GM19372 (cell line): ENCODE measurements around the gene KLC4.
"Not testable (repeated sequence)": the region's sequence is repeated elsewhere in the genome, so short reads cannot be mapped to it uniquely, and the experiment has no call there.

ENCODE experiments used
- ATAC-seq: cut with Tn5 transposase; IDR thresholded peaks from one replicate; pipeline ENCODE4 v1.9.1; 2021; ENCODE audit warnings: mild to moderate bottlenecking, low read depth, moderate library complexity; ENCODE audit not compliant: unreplicated experiment

Gene KLC4

GRCh38 chr6:43035495-43036194 is 23.8 kb upstream of the KLC4 start:
- no peak for ATAC-seq

- ATAC-seq, result no peak
Measured at GRCh38 chr6:43036712-43037111, 22.7 kb upstream of the KLC4 start.

- no peak for ATAC-seq
Measured at GRCh38 chr6:43037197-43037596, 22.2 kb upstream of the KLC4 start.

- ATAC-seq, result no peak
Measured at GRCh38 chr6:43037706-43038105, 21.7 kb upstream of the KLC4 start.

GRCh38 chr6:43038727-43039126 is 20.7 kb upstream of the KLC4 start:
- ATAC-seq, result no peak

GRCh38 chr6:43040542-43041257 is 18.7 kb upstream of the KLC4 start:
- no peak for ATAC-seq

- not testable (repeated sequence) for ATAC-seq
Measured at GRCh38 chr6:43041475-43041874, 18.0 kb upstream of the KLC4 start.

- ATAC-seq, result no peak
Measured at GRCh38 chr6:43043310-43043709, 16.1 kb upstream of the KLC4 start.

GRCh38 chr6:43045371-43045930 is 14.0 kb upstream of the KLC4 start:
- no peak for ATAC-seq

GRCh38 chr6:43047998-43048397 is 11.4 kb upstream of the KLC4 start:
- ATAC-seq, result no peak

- no peak for ATAC-seq
Measured at GRCh38 chr6:43050981-43051380, 8.4 kb upstream of the KLC4 start.

- ATAC-seq, result no peak
Measured at GRCh38 chr6:43052225-43052841, 7.1 kb upstream of the KLC4 start.

GRCh38 chr6:43052842-43053544 is 6.4 kb upstream of the KLC4 start:
- no peak for ATAC-seq

- peak; percentile 87 for ATAC-seq
Measured at GRCh38 chr6:43053545-43054205, 5.8 kb upstream of the KLC4 start, which contains the start of gene CUL7. Gene CUL7, minus strand, starts transcription at chr6:43053851. Its CDS starts 1,063 bp downstream, at chr6:43052788.

GRCh38 chr6:43054206-43054943 is 5.1 kb upstream of the KLC4 start:
- no peak for ATAC-seq

GRCh38 chr6:43055966-43056365 is 3.5 kb upstream of the KLC4 start:
- no peak for ATAC-seq

GRCh38 chr6:43058531-43058930 is 900 bp upstream of the KLC4 start:
- ATAC-seq, result no peak

GRCh38 chr6:43060034-43060754 is 763 bp downstream of the KLC4 start:
- no peak for ATAC-seq
